ENCODE data around the gene GRM3.

GRM3 gene

GRCh38 chr7:86826948-86827347 lies 183.2 kb downstream of the GRM3 start:
- Histone ChIP-seq H3K4me1 (ENCODE audit: low read depth, poor library complexity, severe bottlenecking) (no peaks in the 10 kb centered on the region), H3K27me3 (ENCODE audit: insufficient read depth, low read depth) (no peaks in the 10 kb centered on the region), H3K36me3 (ENCODE audit: insufficient read depth) (no peaks in the 10 kb centered on the region), H3K4me2 (no peak overlapping the region), H3K79me2 (ENCODE audit: insufficient read depth, low read depth) (no peaks in the 10 kb centered on the region), H3K27ac (no peak overlapping the region), H3K9ac (no peak overlapping the region), H2AFZ (ENCODE audit: low read depth) (no peak overlapping the region), H4K20me1 (ENCODE audit: insufficient read depth) (no peaks in the 10 kb centered on the region), H3K4me3 (IDR thresholded peaks at IDR 0.05; ENCODE audit: insufficient read depth, low read depth, low read length) (no peak overlapping the region)
- no peak for TF ChIP-seq CTCF (conservative IDR thresholded peaks at IDR 0.05; ENCODE audit: low read depth, low read length)

- no peaks in the 10 kb centered on the region for H3K36me3 ChIP-seq (ENCODE audit: insufficient read depth)
- H3K4me1 ChIP-seq (ENCODE audit: low read depth, poor library complexity, severe bottlenecking): no peaks in the 10 kb centered on the region
- H2AFZ ChIP-seq (ENCODE audit: low read depth): no peak overlapping the region
- H3K79me2 ChIP-seq (ENCODE audit: insufficient read depth, low read depth): no peaks in the 10 kb centered on the region
- no peaks in the 10 kb centered on the region for H3K27me3 ChIP-seq (ENCODE audit: insufficient read depth, low read depth)
- no peak for TF ChIP-seq CTCF (conservative IDR thresholded peaks at IDR 0.05; ENCODE audit: low read depth, low read length)
- H3K27ac ChIP-seq: no peak overlapping the region
- no peaks in the 10 kb centered on the region for H4K20me1 ChIP-seq (ENCODE audit: insufficient read depth)
- H3K4me3 ChIP-seq (IDR thresholded peaks at IDR 0.05; ENCODE audit: insufficient read depth, low read depth, low read length): no peak overlapping the region
- no peak overlapping the region for H3K9ac ChIP-seq
- H3K4me2 ChIP-seq: no peak overlapping the region
Measured at GRCh38 chr7:86833360-86833759, 189.7 kb downstream of the GRM3 start.

- no peak for TF ChIP-seq CTCF (conservative IDR thresholded peaks at IDR 0.05; ENCODE audit: low read depth, low read length)
- H3K79me2 ChIP-seq (ENCODE audit: insufficient read depth, low read depth): no peaks in the 10 kb centered on the region
- H2AFZ ChIP-seq (ENCODE audit: low read depth): no peak overlapping the region
- H3K36me3 ChIP-seq (ENCODE audit: insufficient read depth): no peaks in the 10 kb centered on the region
- H3K4me1 ChIP-seq (ENCODE audit: low read depth, poor library complexity, severe bottlenecking): no peaks in the 10 kb centered on the region
- no peaks in the 10 kb centered on the region for H4K20me1 ChIP-seq (ENCODE audit: insufficient read depth)
- no peak overlapping the region for H3K4me2 ChIP-seq
- no peak overlapping the region for H3K4me3 ChIP-seq (IDR thresholded peaks at IDR 0.05; ENCODE audit: insufficient read depth, low read depth, low read length)
- no peak overlapping the region for H3K9ac ChIP-seq
- H3K27ac ChIP-seq: no peak overlapping the region
- no peaks in the 10 kb centered on the region for H3K27me3 ChIP-seq (ENCODE audit: insufficient read depth, low read depth)
Measured at GRCh38 chr7:86837235-86837634, 193.5 kb downstream of the GRM3 start.

GRCh38 chr7:86844608-86845007 lies 200.9 kb downstream of the GRM3 start:
- Histone ChIP-seq H3K27me3 (ENCODE audit: insufficient read depth, low read depth) (no peaks in the 10 kb centered on the region), H3K4me2 (no peak overlapping the region), H3K4me1 (ENCODE audit: low read depth, poor library complexity, severe bottlenecking) (no peaks in the 10 kb centered on the region), H3K36me3 (ENCODE audit: insufficient read depth) (no peaks in the 10 kb centered on the region), H4K20me1 (ENCODE audit: insufficient read depth) (no peaks in the 10 kb centered on the region), H3K27ac (no peak overlapping the region), H3K79me2 (ENCODE audit: insufficient read depth, low read depth) (no peaks in the 10 kb centered on the region), H2AFZ (ENCODE audit: low read depth) (no peak overlapping the region), H3K9ac (no peak overlapping the region), H3K4me3 (IDR thresholded peaks at IDR 0.05; ENCODE audit: insufficient read depth, low read depth, low read length) (no peak overlapping the region)
- TF ChIP-seq CTCF (conservative IDR thresholded peaks at IDR 0.05; ENCODE audit: low read depth, low read length): no peak
